GM12801 (cell line): ENCODE data around the gene FKBP1B.

Source experiments
- TF ChIP-seq, protein P1 (sequence below): IDR thresholded peaks from one replicate; pipeline ENCODE4 v1.5.1; 2011; ENCODE audit warnings: control low read depth; ENCODE audit not compliant: insufficient read length; ENCODE audit errors: extremely low read depth

The FKBP1B gene

DNA sequence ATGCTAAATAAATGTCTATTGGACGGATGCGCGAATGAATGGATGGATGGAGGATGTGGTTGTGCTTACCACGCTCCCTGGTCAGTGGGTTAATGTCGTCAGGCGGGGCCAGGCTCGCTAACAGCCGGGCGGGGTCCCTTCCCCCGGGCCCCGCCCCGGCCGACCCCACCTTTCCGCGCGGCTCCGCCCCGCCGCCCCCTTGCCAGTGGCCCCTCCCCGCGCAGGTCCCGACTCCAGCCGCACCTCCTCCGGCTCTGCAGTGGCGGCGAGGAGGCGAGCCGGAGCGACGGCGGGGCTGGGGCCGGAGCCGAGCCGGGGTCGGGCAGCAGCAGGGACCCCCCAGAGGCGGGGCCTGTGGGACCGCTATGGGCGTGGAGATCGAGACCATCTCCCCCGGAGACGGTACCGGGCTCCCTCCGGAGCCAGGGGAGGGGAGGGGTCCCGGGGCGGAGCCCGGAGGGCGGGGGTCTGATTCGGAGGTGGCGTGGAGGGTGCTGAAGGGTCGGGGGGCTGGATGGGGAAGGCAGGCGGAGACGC is at the start of gene FKBP1B:
Gene FKBP1B, plus strand, starts transcription at position 257 of the 537 bp plus-strand sequence. Its CDS starts 109 bp downstream, at position 366.
- TF ChIP-seq, protein P1, sequence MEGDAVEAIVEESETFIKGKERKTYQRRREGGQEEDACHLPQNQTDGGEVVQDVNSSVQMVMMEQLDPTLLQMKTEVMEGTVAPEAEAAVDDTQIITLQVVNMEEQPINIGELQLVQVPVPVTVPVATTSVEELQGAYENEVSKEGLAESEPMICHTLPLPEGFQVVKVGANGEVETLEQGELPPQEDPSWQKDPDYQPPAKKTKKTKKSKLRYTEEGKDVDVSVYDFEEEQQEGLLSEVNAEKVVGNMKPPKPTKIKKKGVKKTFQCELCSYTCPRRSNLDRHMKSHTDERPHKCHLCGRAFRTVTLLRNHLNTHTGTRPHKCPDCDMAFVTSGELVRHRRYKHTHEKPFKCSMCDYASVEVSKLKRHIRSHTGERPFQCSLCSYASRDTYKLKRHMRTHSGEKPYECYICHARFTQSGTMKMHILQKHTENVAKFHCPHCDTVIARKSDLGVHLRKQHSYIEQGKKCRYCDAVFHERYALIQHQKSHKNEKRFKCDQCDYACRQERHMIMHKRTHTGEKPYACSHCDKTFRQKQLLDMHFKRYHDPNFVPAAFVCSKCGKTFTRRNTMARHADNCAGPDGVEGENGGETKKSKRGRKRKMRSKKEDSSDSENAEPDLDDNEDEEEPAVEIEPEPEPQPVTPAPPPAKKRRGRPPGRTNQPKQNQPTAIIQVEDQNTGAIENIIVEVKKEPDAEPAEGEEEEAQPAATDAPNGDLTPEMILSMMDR: no peak

DNA sequence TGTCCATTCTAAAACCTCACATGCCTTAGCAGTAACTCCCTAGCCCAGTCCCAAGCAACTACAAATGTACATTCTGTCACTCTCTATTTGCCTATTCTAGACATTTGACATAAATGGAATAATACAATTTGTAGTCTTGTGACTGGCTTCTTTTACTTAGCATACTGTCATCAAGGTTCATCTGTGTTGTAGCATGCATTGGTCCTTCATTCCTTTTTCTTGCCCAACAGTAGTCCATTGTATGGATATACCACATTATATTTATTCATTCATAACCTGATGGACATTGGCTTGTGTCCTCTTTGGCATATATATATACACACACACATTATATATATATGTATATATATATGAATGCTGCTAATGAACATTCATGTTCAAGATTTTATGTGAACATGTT is 41.8 kb upstream of the FKBP1B start:
- TF ChIP-seq, protein P1: no peak

DNA sequence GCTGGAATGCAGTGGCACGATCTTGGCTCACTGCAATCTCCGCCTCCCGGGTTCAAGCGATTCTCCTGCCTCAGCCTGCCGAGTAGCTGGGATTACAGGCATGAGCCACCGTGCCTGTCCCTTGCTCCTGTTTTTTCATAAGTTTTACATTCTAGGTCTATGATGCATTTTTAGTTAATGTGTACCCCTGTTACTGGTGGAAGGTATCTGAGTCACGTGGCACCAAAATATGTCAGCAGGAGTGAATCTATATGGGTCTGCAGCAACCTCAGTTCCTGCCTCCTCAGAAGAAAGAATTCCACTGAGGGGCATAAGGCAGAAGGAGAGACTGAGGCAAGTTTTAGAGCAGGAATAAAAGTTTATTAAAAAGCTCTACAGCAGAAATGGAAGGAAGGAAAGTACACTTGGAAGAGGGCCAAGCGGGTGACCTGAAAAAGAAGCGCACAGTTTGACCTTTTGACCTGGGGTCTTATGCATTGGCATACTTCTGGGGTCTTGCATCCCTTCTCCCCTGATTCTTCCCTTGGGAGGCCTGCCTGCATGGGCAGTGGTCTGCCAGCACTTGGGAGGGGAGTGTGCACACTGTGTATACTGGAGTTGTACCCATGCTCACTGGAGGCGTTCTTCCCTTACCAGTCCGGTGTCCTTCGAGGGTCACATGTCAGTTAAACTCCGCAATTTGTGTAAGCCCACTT is 40.7 kb upstream of the FKBP1B start:
- TF ChIP-seq, protein P1: no peak

GRCh38 chr2:24009367-24009679 is 40.2 kb upstream of the FKBP1B start:
- TF ChIP-seq, protein P1: no peak

GRCh38 chr2:24009680-24010476 is 39.7 kb upstream of the FKBP1B start, which contains the start of gene MFSD2B:
MFSD2B (plus strand) TSS chr2:24010085; CDS start chr2:24010097, 12 bp downstream.
- TF ChIP-seq, protein P1: no peak

GRCh38 chr2:24010477-24011249 is 38.9 kb upstream of the FKBP1B start:
- TF ChIP-seq, protein P1: no peak
